DMS 273 (cell line): Measurements from ENCODE around the gene LIMS2.
A peak's percentile ranks its signal among the peaks of the same experiment; 100 is the strongest.

ENCODE experiments used
- DNase-seq: peaks from one replicate; lab custom pipeline; 2025; ENCODE audit not compliant: unreplicated experiment; lab: John Stamatoyannopoulos, UW

LIMS2 gene

GRCh38 chr2:127659408-127660290, 15.7 kb downstream of the LIMS2 start:
- DNase-seq, result no peak

- DNase-seq, result no peak
Measured at GRCh38 chr2:127658641-127659407, 16.5 kb downstream of the LIMS2 start.

- DNase-seq, result no peak
Measured at GRCh38 chr2:127658146-127658545, 17.2 kb downstream of the LIMS2 start.

GRCh38 chr2:127657232-127657595, 18.1 kb downstream of the LIMS2 start:
- DNase-seq, result no peak

- DNase-seq, result no peak
Measured at GRCh38 chr2:127656569-127657231, 18.6 kb downstream of the LIMS2 start.

GRCh38 chr2:127655209-127656073, 19.9 kb downstream of the LIMS2 start:
- DNase-seq, result no peak

- DNase-seq, result no peak
Measured at GRCh38 chr2:127654838-127655175, 20.5 kb downstream of the LIMS2 start.

- no peak for DNase-seq
Measured at GRCh38 chr2:127654084-127654837, 21.1 kb downstream of the LIMS2 start.

GRCh38 chr2:127653421-127654083, 21.8 kb downstream of the LIMS2 start:
- no peak for DNase-seq

- DNase-seq, result no peak
Measured at GRCh38 chr2:127652786-127653357, 22.5 kb downstream of the LIMS2 start.

GRCh38 chr2:127651971-127652550, 23.3 kb downstream of the LIMS2 start:
- peak; percentile 13 for DNase-seq

- no peak for DNase-seq
Measured at GRCh38 chr2:127651381-127651809, 23.9 kb downstream of the LIMS2 start.

GRCh38 chr2:127650785-127651380, 24.4 kb downstream of the LIMS2 start:
- no peak for DNase-seq

- no peak for DNase-seq
Measured at GRCh38 chr2:127650041-127650784, 25.1 kb downstream of the LIMS2 start.

- peak; percentile 95 for DNase-seq
Measured at GRCh38 chr2:127649684-127650040, 25.7 kb downstream of the LIMS2 start.

- DNase-seq, result peak; percentile 51
Measured at GRCh38 chr2:127649100-127649611, 26.2 kb downstream of the LIMS2 start.

- no peak for DNase-seq
Measured at GRCh38 chr2:127648321-127648720, 27.0 kb downstream of the LIMS2 start.
